Heart right ventricle (tissue), 16 donors: ENCODE data around the gene CDH23. TPM values are rescaled to one million over a fixed set of nuclear protein-coding genes. Genes with fewer than 3 reads are reported as not detected.

Experiments
- ATAC-seq, 8 donors: fragments of 200-7000 bp; cut with Tn5 transposase; one replicate each; pipeline ENCODE4 v1.9.1; 2020; ENCODE audit warnings: mild to moderate bottlenecking in 8 of 8, moderate library complexity in 8 of 8, moderate number of reproducible peaks in 1 of 8
- DNase-seq, 2 donors: peaks; one replicate each; pipeline ENCODE4 v3.0.0-alpha.2; 2020
- H3K27ac ChIP-seq, 10 donors: fragments of 200-600 bp; sonication (generic) in 2 of 10; one replicate each; pipeline versions ENCODE4 v1.5.0 to v1.8.0; 2020 to 2022; ENCODE audit warnings: mild to moderate bottlenecking in 3 of 10
- H3K27me3 ChIP-seq, 7 donors: fragments of 200-600 bp; one replicate each; pipeline ENCODE4 v1.8.0; 2021 to 2022; ENCODE audit warnings: mild to moderate bottlenecking in 2 of 7
- H3K36me3 ChIP-seq, 9 donors: fragments of 200-600 bp; sonication (generic) in 1 of 9; one replicate each; pipeline versions ENCODE4 v1.5.0 to v1.8.0; 2020 to 2022; ENCODE audit warnings: mild to moderate bottlenecking in 2 of 9
- H3K4me1 ChIP-seq, 9 donors: fragments of 200-600 bp; sonication (generic) in 1 of 9; one replicate each; pipeline versions ENCODE4 v1.5.0 to v1.8.0; 2020 to 2022; ENCODE audit warnings: mild to moderate bottlenecking in 4 of 9
- H3K4me3 ChIP-seq, 10 donors: fragments of 200-600 bp; sonication (generic) in 2 of 10; one replicate each; pipeline versions ENCODE4 v1.5.0 to v1.8.0; 2020 to 2022; ENCODE audit warnings: mild to moderate bottlenecking in 7 of 10, moderate library complexity in 2 of 10
- H3K9me3 ChIP-seq, 11 donors: fragments of 200-600 bp in 10 of 11; sonication (generic) in 2 of 11; one replicate each; pipeline versions ENCODE4 v1.5.0 to v1.8.0; 2013 to 2022; ENCODE audit warnings: mild to moderate bottlenecking in 2 of 11, control low read depth in 1 of 11, moderate library complexity in 1 of 11
- WGBS, 2 donors: extraction: QIAGEN DNeasy Blood & Tissue Kit; methylation state at CpG; one replicate each; pipeline ENCODE4 v1.1.7; 2013; ENCODE audit warnings: inconsistent platforms in 1 of 2; 5-methylcytosine and 5-hydroxymethylcytosine counted together
- intact Hi-C, 10 donors: fragments of 100-400 bp; cut with DNase I; formaldehyde crosslinking; loops; one replicate each; pipeline versions ENCODE4 v1.11.1 to v1.14.2; 2022
- polyA plus RNA-seq, 2 donors: library from polyadenylated mRNA; stranded (reverse); fragments of 200-250 nt; gene quantifications; one replicate each; pipeline ENCODE4 v1.2.3, GENCODE V29; 2013
- total RNA-seq, 10 donors: library from RNA; stranded (reverse); fragmentation: NEBNext Ultra II Directional in 3 of 10; extraction: Animal tissue kit (Norgen Biotek cat#: 25700) in 3 of 10; gene quantifications; one replicate each; pipeline versions ENCODE4 v1.2.1 to v1.2.4, GENCODE V29; 2021 to 2023
- TF ChIP-seq, protein P1 (sequence below), 9 donors: fragments of 200-600 bp; sonication (generic) in 2 of 9; IDR thresholded peaks; one replicate each; pipeline versions ENCODE4 v1.5.0 to v1.8.0; 2021 to 2022; ENCODE audit warnings: antibody characterized with exemption in 9 of 9, mild to moderate bottlenecking in 5 of 9, moderate library complexity in 1 of 9
- donor health status: Arrhythmogenic right ventricular cardiomyopathy.
- donor health status: ischemic (EF 13 %, LVEDD 7.1; RV severe dilation, severe dysfunction).
- donor health status: healthy with polysubstance abuse.
- donor health status: DM: no; HTN: yes; CAD: no.
- donor health status: DM: no; HTN: no; CAD: no.
- donor health status: ischemic (EF 25% LVEDD 6.9; RV normal size, moderate dysfunction).
- donor health status: ischemic (EF 25% LVEDD 5.7; RV mildly dilated, moderate dysfunction).
- donor health status: healthy.
- donor health status: DM: yes; HTN: yes; CAD: no.
- donor health status: Ischemic cardiomyopathy.
- donor health status: ischemic (EF 35%, LVEDD 5.7; RV mildly dilated, moderate dysfunction).
- donor health status: nonischemic (EF 11% LVEDD 7.7; RV severe dilation, severe dysfunction).
- donor health status: DM: yes; HTN: yes; CAD: no.
- donor health status: PGD.
- donor health status: ischemic (EF 29% LVEDD 5.4; RV normal size, mild dysfunction).
- donor health status: nonischemic (EF 23%, LVEDD 6.1; RV moderate dilation, normal function).

The CDH23 gene
- total and polyA plus RNA-seq, 12 donors = 1.1 to 7.7 (median 4.6) TPM

DNA sequence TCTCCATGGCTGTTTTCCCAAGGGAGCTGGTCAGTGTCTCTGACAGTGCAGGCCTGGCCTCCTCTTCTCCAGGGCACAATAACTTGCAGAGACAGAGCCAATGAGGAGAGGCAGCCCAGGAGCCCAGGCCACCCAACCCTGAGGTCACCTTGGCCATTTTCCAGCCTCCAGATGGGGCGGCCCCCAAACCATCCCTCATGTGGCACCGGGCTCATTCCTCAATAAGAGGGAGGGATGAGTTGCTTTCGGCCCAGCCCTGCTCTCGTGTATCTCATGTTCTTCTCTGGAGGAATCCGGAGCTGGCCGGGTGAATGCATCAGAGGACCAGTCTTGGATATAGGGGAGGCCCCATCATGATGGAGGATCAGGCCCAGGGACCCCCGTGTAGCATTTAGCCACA is 223.9 kb downstream of the CDH23 start:
- Histone ChIP-seq H3K9me3 (no peaks in the 10 kb centered on the region), H3K4me3 (no peak overlapping the region), H3K27ac (peak overlapping the region in 1 of 10 donors; percentile 10), H3K27me3 (no peaks in the 10 kb centered on the region), H3K36me3 (no peaks in the 10 kb centered on the region), H3K4me1 (peaks cover 0 to 33% (median 21%) of the 10 kb centered on the region in 9 donors)
- intact Hi-C loops = no loop called here
- WGBS, 2 donors = 89 to 90% methylated on average over 7 of the region's 7 CpGs
- ATAC-seq = no peak
- TF ChIP-seq, protein P1, sequence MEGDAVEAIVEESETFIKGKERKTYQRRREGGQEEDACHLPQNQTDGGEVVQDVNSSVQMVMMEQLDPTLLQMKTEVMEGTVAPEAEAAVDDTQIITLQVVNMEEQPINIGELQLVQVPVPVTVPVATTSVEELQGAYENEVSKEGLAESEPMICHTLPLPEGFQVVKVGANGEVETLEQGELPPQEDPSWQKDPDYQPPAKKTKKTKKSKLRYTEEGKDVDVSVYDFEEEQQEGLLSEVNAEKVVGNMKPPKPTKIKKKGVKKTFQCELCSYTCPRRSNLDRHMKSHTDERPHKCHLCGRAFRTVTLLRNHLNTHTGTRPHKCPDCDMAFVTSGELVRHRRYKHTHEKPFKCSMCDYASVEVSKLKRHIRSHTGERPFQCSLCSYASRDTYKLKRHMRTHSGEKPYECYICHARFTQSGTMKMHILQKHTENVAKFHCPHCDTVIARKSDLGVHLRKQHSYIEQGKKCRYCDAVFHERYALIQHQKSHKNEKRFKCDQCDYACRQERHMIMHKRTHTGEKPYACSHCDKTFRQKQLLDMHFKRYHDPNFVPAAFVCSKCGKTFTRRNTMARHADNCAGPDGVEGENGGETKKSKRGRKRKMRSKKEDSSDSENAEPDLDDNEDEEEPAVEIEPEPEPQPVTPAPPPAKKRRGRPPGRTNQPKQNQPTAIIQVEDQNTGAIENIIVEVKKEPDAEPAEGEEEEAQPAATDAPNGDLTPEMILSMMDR (IDR thresholded peaks at IDR 0.05) = no peak
- no peak for DNase-seq

DNA sequence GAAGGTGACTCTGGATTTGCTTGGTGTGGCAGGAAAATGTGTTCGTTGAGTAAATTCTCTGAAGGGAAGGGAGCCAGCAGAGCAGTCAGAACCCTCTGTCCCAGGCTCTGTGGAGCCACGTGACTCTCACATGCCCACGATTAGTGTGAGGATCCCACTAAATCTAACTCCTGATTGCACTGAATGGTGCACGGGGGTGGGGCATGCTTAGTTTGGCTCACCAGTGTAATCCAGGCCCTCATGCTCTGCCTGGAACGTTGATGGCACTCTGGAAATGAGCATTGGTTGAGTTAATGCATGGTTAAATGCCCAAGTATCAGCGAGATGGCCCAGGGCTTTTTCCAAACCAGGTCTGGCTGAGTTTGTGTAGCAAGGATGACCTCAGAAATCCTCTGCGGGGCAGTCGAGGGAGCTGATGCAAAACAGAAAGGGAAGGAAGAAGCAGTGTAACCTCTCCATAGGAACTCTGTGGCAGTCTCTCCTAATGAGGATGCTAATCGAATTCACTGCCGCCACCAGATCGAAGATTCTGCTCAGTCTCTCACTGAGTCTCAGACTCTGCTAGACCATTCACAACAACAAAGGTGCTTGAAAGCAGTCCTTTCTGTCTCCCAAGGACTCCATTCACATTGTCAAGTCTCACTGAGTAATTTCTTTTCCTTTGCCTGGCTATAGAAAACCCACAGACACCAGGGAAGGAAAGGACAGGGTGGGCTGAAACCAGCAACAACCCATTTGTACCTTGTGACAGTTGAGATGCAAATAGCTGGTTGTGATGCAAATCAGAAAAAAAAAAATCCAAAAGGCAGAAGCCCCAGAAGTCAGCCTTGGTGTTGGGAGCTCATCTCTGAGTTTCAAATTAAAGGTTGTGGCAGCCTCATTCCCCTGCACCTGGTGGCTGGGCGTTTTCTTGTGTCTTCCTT is 224.8 kb downstream of the CDH23 start:
- H3K4me1 ChIP-seq = peaks cover 0 to 33% (median 21%) of the 10 kb centered on the region in 9 donors
- ATAC-seq (peak in 6 of 8 donors; percentile 32 to 77 (median 51)), DNase-seq (no peak)
- 62 to 70% methylated on average over 12 of the region's 12 CpGs for WGBS, 2 donors
- H3K4me3 ChIP-seq = no peak overlapping the region
- peak overlapping the region in 1 of 10 donors; percentile 10 for H3K27ac ChIP-seq
- intact Hi-C loops = no loop called here
- H3K27me3 ChIP-seq = no peaks in the 10 kb centered on the region
- H3K9me3 ChIP-seq = no peaks in the 10 kb centered on the region
- no peaks in the 10 kb centered on the region for H3K36me3 ChIP-seq
- TF ChIP-seq, protein P1 (IDR thresholded peaks at IDR 0.05) = peak in 1 of 9 donors; percentile 3

DNA sequence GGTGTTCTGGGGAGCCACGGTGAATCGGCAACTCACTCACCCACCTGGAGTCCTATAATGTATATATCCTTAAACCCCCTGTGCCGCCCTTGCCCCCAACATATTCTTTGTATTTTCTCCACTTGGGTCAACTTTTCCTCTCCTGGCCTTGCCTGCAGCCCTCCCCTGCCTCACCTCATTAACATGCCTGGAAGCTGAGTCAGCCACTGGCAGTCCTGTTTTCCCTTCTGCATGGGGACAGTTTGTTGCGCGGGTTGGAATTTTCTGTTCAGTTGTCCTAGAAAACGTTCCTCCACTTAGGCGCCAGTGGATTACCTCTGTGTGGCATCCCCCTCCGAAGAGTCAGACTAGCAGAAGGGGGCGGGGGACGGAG is 225.4 kb downstream of the CDH23 start:
- Histone ChIP-seq H3K4me1 (peaks cover 0 to 33% (median 21%) of the 10 kb centered on the region in 9 donors), H3K4me3 (no peak overlapping the region), H3K36me3 (no peaks in the 10 kb centered on the region), H3K27ac (no peak overlapping the region), H3K27me3 (no peaks in the 10 kb centered on the region), H3K9me3 (no peaks in the 10 kb centered on the region)
- TF ChIP-seq, protein P1 (IDR thresholded peaks at IDR 0.05) = no peak
- ATAC-seq (peak in 6 of 8 donors; percentile 49 to 83 (median 68)), DNase-seq (peak in 1 of 2 donors; percentile 36)
- intact Hi-C loops = no loop called here
- 64 to 68% methylated on average over 10 of the region's 10 CpGs for WGBS, 2 donors

DNA sequence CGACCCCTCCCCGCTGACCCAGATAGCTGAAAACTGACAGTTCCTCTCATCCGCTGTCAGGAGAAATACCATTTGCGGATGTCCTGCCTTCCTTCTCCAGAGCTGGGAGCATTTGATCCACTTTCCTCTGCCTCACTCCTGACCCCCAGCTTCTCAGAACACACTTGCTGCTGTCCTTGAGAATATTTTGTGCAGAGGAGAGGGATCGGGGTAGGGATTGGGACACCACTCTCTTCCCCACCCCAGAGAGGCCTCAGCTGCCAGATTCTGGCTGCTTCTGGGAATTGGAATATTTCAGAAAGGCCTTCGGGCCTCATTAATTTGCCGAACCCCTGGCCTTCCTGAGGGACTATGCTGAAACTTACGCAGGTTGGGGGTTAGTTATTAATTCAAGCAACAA is 225.9 kb downstream of the CDH23 start:
- DNase-seq (no peak), ATAC-seq (no peak)
- no peaks in the 10 kb centered on the region for H3K36me3 ChIP-seq
- 74 to 80% methylated on average over 8 of the region's 8 CpGs for WGBS, 2 donors
- no peak overlapping the region for H3K4me3 ChIP-seq
- H3K4me1 ChIP-seq = peaks cover 0 to 33% (median 21%) of the 10 kb centered on the region in 9 donors
- no peaks in the 10 kb centered on the region for H3K27me3 ChIP-seq
- no peaks in the 10 kb centered on the region for H3K9me3 ChIP-seq
- no peak overlapping the region for H3K27ac ChIP-seq
- TF ChIP-seq, protein P1 (IDR thresholded peaks at IDR 0.05) = no peak
- intact Hi-C loops = no loop called here
